ENCODE data around the gene LRRC36.

The LRRC36 gene

GRCh38 chr16:67389911-67390815, 63.5 kb downstream of the LRRC36 start:
- DNase-seq (ENCODE audit: low read depth), result no peak

GRCh38 chr16:67390816-67391423, 64.3 kb downstream of the LRRC36 start:
- no peak for DNase-seq (ENCODE audit: low read depth)

- no peak for DNase-seq (ENCODE audit: low read depth)
These were observed 65.0 kb downstream of the LRRC36 start for GRCh38 chr16:67391424-67392300.

DNA sequence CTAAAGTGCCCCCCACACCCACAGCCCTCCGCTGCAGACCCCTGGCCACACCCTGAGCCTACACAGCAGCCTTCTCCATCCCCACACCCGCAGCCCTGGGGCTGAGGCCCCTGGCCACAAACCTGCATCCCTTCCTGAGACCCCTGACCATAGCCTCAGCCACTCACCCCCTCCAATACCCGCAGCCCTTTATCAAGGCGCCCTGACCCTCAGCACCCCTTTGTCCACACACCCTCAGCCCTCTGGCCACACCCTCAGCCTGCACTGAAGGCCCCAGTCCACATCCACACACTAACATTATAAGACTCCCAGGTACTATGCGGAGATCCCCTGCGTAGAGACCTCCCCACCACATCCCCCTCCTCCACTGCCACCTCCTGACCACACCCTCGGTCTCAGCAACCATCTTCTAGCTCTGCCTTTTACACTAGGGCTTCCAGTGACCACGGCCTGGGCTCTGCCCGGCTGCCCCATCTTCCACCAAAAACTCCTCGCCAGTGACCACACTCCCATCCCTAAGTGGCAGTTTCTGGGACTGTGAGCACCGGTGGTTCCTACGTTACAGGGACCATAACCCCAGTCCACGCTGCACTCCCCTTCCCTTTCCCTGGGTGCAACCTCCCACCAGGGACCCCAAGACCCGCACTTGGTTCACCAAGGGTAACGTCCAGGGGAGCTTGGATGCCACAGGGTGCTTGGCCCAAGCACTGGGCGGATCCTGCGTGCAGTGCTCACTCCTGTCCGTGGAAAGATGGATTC, 65.9 kb downstream of the LRRC36 start:
- no peak for DNase-seq (ENCODE audit: low read depth)

GRCh38 chr16:67393111-67393787, 66.6 kb downstream of the LRRC36 start, which contains the start of gene TPPP3:
Gene TPPP3, minus strand, starts transcription at chr16:67393498. Its CDS starts 2,387 bp downstream, at chr16:67391111.
- DNase-seq (ENCODE audit: low read depth), result no peak

DNA sequence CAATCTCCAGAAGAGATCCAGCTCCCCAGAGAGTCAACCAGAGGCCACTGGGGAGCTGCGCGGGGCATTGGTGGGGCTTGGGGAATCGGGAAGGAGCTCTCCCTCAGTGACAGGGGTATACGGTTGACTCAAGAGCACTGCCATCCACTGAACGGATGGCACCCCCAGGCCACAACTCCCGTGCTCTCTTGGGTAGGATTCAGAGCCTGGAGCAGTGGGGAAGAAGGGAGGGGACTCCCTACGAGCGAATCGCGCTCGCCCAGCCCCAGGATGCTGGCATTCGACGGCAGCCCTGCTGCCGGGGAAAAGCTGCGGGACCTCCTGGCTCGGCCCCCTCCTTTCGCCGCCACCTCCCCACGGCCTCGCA, 67.2 kb downstream of the LRRC36 start:
- no peak for DNase-seq (ENCODE audit: low read depth)

GRCh38 chr16:67394155-67395104, 67.8 kb downstream of the LRRC36 start:
- DNase-seq (ENCODE audit: low read depth), result no peak

DNA sequence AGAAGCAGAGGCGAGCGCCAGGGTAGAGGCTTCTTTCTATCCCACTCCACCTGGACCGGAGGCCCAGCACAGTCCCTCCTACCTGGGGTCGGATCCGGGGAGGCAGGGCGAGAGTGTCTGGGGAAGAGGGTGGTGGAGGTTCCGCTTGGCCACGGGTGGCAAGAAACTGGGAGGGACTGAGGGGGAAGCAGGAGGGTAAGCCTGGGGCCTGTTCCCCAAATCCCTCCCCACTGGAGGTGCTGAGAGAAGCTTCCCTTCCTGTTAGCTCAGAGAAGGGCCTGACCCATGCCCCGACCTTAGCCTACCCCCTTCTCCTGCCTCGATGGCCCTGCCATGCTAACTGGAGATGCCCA, 68.5 kb downstream of the LRRC36 start:
- no peak for DNase-seq (ENCODE audit: low read depth)

DNA sequence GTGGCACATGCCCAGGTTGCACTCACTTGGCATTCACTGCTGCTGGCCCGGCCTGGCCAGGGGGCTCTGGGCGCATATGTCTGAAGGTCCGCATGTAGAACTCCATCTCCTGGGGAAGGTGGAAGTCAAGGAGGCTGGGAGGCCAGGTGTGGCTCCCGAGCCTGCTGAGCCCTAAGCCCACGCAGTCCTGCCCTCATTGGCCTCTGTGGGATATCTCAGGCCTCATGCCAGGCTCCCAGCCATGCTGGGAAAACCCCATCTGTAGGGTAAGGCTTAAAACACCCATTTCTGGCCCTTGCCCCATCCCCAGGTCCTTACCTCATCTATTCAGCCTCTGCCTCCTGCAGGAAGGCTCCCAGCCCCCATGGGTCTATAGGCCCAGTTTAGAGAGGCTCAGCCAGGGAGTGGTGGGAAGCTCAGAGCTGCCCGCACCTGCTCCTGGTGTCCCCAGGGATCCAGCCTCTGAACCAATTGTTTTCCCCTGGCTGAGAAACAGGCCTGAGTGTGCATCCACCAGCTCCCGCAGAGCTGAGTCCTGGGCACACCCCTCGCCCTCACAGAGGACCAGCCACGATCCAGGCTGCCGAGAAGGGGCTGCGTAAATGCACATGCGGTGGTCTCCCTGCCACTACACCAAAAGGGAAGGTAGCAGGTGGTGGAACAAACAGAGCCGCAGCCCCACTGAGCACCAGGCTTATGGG, 69.0 kb downstream of the LRRC36 start:
- DNase-seq (ENCODE audit: low read depth), result no peak

- DNase-seq (ENCODE audit: low read depth), result no peak
These were observed 69.8 kb downstream of the LRRC36 start for GRCh38 chr16:67396159-67397035.

- no peak for DNase-seq (ENCODE audit: low read depth)
These were observed 70.6 kb downstream of the LRRC36 start for GRCh38 chr16:67397036-67397801.

DNA sequence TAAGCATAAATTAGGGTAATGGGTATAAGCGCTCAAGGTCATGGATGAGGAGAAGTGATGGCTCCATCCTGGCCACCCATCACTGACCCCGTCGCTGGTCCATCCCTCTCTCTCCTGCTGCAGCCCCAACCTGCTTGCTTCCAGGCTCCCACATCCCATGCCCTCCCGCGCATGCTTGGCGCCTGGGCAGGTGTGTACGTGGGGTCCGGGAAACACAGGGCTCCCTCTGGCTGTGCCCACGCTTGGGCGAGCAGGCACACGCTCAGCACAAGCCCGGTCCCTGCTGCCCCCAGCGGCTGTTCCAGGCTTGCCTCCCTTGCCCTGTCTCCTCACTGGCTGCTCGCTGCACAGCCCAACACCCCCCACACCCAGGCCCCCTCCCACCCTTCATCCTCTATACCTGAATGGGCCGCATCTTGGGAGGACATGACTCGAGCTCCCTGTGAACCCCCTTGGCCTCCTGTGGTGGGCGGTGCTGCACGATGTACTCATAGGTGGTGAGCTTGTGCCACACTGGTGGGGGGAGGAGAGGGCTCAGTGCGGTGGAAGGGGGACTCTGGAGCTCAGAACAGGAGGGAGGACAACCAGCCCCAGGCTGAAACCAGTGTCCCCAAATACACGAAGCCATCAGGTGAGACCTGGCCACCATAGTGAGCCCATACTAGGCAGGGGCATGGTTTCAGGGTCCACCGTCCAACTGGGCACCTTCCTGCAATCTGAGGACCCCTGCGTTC, 71.4 kb downstream of the LRRC36 start:
- DNase-seq (ENCODE audit: low read depth), result no peak

DNA sequence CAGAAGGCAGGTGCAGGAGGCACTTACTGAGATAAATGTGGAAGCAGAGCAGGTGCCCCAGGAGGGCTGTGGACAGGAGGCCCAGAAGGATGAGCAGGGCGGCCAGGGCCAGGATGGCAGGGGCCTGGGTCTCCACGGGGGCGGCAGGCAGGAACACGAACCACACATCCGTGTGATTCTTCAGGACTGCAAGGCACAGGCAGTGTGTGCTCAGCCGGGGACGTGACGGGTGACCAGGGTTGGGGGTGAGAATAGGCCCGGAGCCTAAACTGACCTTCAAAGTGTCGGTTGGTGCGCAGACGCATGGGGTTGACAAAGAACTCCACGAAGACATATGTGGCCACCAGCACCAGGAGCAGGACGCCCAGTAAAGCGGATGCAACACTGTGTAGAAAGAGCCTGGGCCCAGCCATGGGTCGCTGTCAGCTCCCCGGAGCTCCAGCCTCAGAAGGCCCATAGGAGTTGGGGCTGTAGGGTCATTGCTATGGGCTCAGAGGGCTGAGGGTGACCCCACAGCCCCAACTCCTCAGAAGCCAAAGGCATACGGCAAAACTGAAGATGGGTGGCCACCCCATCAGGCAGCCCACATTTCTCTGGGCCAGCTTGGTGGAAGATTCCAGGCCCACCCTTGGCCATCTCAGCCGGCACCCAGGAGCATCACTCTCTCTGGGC, 72.1 kb downstream of the LRRC36 start:
- DNase-seq (ENCODE audit: low read depth), result no peak

- DNase-seq (ENCODE audit: low read depth), result no peak
These were observed 72.7 kb downstream of the LRRC36 start for GRCh38 chr16:67399218-67399733.

DNA sequence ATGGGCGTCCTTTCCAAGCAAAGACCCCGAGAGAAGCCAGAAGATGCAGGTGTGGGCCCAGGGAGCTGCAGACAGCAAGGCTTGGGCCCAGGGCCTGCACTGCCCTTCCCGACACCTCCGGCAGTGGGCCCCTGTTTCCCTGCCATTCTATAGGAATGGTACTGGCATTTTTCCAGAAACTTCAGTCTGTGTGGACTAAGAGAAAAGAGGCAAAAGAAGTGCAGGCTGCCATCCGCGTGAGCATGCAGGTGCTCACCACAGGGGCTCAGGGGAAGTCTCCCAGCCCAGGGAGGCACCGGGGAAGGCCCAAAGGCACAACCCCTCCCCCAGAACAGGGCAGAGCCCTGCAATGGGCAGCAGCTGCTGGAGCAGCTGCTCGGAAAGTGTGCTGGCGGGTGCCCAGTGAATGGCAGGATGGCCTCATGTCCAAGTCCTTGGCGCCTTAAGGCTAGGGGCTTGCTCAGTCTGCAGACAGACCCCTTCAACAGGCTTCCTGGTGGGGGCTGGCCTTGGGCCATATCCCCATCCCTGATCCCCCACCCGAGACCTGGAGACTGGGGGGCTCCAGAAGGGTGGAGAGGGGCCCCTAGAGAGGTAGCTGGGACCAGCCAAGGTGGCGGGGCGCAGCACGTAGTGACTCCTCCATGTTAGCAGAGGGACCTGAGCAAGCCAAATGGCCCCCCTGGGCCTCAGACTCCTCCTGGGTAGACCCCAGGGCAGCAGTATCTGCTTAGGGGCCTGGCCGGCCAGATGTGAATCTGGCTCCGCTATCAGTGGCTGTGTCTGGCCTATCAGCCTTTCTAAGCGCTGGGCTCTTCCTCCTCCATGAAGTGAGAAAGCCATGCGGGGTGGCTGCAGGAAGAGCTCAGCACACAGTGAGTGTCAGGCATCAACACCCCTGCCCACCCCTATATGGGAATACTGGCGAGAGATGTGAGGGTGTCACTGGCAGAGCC, 73.4 kb downstream of the LRRC36 start:
- no peak for DNase-seq (ENCODE audit: low read depth)
